NT2/D1 (cell line): ENCODE data around the gene CD58.

ENCODE experiments used
- DNase-seq: peaks from one replicate; pipeline ENCODE4 v3.0.0-alpha.2; 2011; ENCODE audit warnings: low read depth, low spot score
- H3K27me3 ChIP-seq: 2 replicates; pipeline ENCODE4 v1.6.0; 2011; ENCODE audit warnings: mild to moderate bottlenecking; ENCODE audit not compliant: insufficient read length, insufficient read depth
- H3K36me3 ChIP-seq: 2 replicates; pipeline ENCODE4 v1.6.1; 2011; ENCODE audit warnings: mild to moderate bottlenecking, low read length, mixed read lengths; ENCODE audit not compliant: insufficient read depth, insufficient read length
- H3K4me1 ChIP-seq: 2 replicates; pipeline ENCODE4 v1.5.1; 2011; ENCODE audit not compliant: insufficient read depth, insufficient read length
- H3K4me3 ChIP-seq: 2 replicates; pipeline ENCODE4 v1.5.1; 2011; ENCODE audit warnings: low read depth; ENCODE audit not compliant: insufficient read length
- H3K9ac ChIP-seq: 2 replicates; pipeline ENCODE4 v1.6.0; 2011; ENCODE audit warnings: low read depth; ENCODE audit not compliant: insufficient read length
- H3K9me3 ChIP-seq: 2 replicates; pipeline ENCODE4 v1.5.1; 2011; ENCODE audit warnings: mild to moderate bottlenecking, low read length; ENCODE audit not compliant: insufficient read depth
- SUZ12 ChIP-seq: IDR thresholded peaks from 2 replicates; pipeline ENCODE4 v1.6.1; 2011; ENCODE audit not compliant: insufficient read length, insufficient read depth; ENCODE audit errors: extremely low read depth
- YY1 ChIP-seq: IDR thresholded peaks from 2 replicates; pipeline ENCODE4 v1.6.1; 2011; ENCODE audit not compliant: insufficient read length, insufficient read depth
- ZNF274 ChIP-seq: IDR thresholded peaks from 2 replicates; pipeline ENCODE4 v1.6.1; 2011; ENCODE audit warnings: mild to moderate bottlenecking, low read depth, low read length

The CD58 gene

DNA sequence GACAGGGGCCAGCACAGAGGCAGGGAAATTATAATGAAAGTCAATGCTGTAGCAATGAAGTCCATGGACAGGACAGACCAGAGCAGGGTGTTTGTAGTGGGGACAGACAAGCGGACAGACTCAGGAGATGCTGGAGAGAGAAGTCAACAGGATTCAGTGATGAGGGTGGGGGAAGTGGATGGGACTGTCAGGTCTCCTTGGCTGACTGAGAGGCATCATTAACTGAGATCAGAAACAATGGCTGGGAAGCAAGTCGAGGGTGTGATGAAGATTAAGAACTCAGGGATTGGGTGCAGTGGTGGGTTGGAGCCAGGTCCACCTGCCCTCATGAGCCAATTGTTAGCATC lies 25.5 kb downstream of the CD58 start:
- no peak overlapping the region for H3K4me3 ChIP-seq
- no peak overlapping the region for H3K9ac ChIP-seq
- H3K27me3 ChIP-seq: no peaks in the 10 kb centered on the region
- no peak for DNase-seq
- no peaks in the 10 kb centered on the region for H3K4me1 ChIP-seq
- no peak for TF ChIP-seq ZNF274
- no peak for TF ChIP-seq YY1
- no peak for TF ChIP-seq SUZ12
- peaks cover 23% of the 10 kb centered on the region for H3K36me3 ChIP-seq
- H3K9me3 ChIP-seq: no peaks in the 10 kb centered on the region

- TF ChIP-seq ZNF274: no peak
- TF ChIP-seq SUZ12: no peak
- no peak for TF ChIP-seq YY1
Measured at GRCh38 chr1:116544588-116545358, 26.1 kb downstream of the CD58 start.

DNA sequence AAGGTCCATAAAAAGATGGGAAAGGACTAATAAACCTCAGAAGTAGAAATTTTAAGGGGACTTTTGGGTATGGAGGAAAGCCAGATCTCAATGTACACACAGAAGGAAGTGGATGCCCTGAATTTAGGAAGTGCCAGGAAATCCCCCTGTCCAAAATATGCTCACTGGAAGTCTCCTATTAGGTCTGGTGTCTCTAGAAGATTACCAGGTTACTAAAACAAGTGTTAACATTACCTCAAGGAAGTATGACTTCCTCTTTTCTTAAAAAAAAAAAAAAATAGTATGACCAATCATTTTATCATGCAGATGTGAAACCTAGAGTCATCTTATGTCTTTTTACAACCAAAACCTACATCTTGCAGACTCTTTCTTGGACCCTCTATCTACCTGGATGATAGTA lies 30.7 kb downstream of the CD58 start:
- no peak overlapping the region for H3K9ac ChIP-seq
- H3K4me1 ChIP-seq: no peaks in the 10 kb centered on the region
- H3K27me3 ChIP-seq: no peaks in the 10 kb centered on the region
- peaks cover 52% of the 10 kb centered on the region for H3K36me3 ChIP-seq
- TF ChIP-seq ZNF274 (no peak), SUZ12 (no peak), YY1 (no peak)
- H3K9me3 ChIP-seq: peaks cover 2% of the 10 kb centered on the region
- H3K4me3 ChIP-seq: no peak overlapping the region
- no peak for DNase-seq

More at GRCh38 chr1:116544588-116545358, 26.1 kb downstream of the CD58 start:
- DNase-seq: no peak
- no peaks in the 10 kb centered on the region for H3K9me3 ChIP-seq
- H3K9ac ChIP-seq: no peak overlapping the region
- H3K27me3 ChIP-seq: no peaks in the 10 kb centered on the region
- no peaks in the 10 kb centered on the region for H3K4me1 ChIP-seq
- no peak overlapping the region for H3K4me3 ChIP-seq
- peaks cover 25% of the 10 kb centered on the region for H3K36me3 ChIP-seq

- H3K4me3 ChIP-seq: no peak overlapping the region
- no peak for DNase-seq
- peaks cover 18% of the 10 kb centered on the region for H3K9me3 ChIP-seq
- H3K4me1 ChIP-seq: no peaks in the 10 kb centered on the region
- H3K36me3 ChIP-seq: peaks cover 60% of the 10 kb centered on the region
- no peaks in the 10 kb centered on the region for H3K27me3 ChIP-seq
- TF ChIP-seq SUZ12 (no peak), YY1 (no peak), ZNF274 (no peak)
- H3K9ac ChIP-seq: no peak overlapping the region
Measured at GRCh38 chr1:116538544-116538943, 32.3 kb downstream of the CD58 start.

DNA sequence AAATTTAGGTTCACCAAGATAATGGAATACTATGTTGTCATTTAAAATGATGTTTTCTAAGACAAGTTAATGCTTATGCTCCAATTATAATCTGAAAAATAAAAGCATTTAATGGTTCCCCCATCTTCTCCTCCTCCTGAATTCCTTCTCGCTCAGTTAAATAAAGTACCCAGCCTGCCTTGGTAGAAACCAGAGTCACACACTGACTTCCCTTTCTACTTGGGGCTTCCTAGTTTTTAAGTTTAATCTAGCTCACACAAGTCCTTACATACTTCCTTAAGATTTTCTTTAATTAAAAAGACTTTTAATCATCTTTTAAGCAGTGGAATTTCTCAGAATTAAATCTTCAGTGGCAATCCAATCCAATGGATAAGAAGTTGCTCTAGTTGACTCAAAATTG lies 32.9 kb downstream of the CD58 start:
- DNase-seq: no peak
- H3K9ac ChIP-seq: no peak overlapping the region
- H3K27me3 ChIP-seq: no peaks in the 10 kb centered on the region
- H3K36me3 ChIP-seq: peaks cover 60% of the 10 kb centered on the region
- TF ChIP-seq YY1 (no peak), SUZ12 (no peak), ZNF274 (no peak)
- no peak overlapping the region for H3K4me3 ChIP-seq
- no peaks in the 10 kb centered on the region for H3K4me1 ChIP-seq
- H3K9me3 ChIP-seq: peaks cover 18% of the 10 kb centered on the region

DNA sequence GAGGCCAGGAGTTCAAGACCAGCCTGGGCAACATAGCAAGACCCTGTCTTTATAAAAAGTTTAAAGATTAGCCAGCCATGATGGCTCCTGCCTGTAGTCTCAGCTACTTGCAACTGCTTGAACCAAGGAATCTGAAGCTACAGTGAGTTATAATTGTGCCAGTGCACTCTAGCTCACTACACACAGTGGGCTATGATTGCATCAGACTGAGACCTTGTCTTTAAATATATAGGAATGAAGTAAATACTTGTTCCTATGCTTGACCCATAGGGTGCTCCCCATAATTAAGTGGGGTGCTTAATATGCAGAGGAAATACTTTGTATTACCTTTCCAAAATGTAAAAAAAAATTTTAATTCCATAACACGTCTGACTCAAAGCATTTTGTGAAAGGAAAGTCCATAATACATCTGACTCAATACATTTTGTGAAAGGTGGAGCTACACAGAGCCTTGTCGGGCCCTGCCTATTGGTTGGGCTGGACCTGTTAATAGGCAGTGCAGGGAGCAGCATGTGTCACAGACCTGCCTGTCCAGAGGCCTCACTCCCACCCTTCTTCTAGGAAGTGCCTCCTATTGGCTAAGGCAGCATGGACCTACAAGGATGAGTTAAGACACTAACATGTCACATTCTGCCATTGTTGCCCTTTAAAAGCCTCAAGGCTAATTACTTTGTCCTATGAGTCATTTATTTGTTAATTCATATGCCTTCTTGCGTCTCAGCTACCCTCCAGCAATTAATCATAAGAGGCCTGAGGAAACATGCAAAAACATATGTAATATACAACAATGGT lies 33.6 kb downstream of the CD58 start:
- Histone ChIP-seq H3K36me3 (peaks cover 58% of the 10 kb centered on the region), H3K27me3 (no peaks in the 10 kb centered on the region), H3K9me3 (peaks cover 18% of the 10 kb centered on the region), H3K4me1 (no peaks in the 10 kb centered on the region), H3K4me3 (no peak overlapping the region), H3K9ac (no peak overlapping the region)
- no peak for DNase-seq
- TF ChIP-seq YY1: no peak

- no peak overlapping the region for H3K9ac ChIP-seq
- peaks cover 58% of the 10 kb centered on the region for H3K36me3 ChIP-seq
- H3K4me3 ChIP-seq: no peak overlapping the region
- no peak for DNase-seq
- H3K27me3 ChIP-seq: no peaks in the 10 kb centered on the region
- TF ChIP-seq YY1 (no peak), ZNF274 (no peak), SUZ12 (no peak)
- peaks cover 18% of the 10 kb centered on the region for H3K9me3 ChIP-seq
- peaks cover 2% of the 10 kb centered on the region for H3K4me1 ChIP-seq
Measured at GRCh38 chr1:116534014-116534739, 36.6 kb downstream of the CD58 start.
